Head of caudate nucleus (tissue), 42 donors: ENCODE data around the gene PTPRO.

Experiments used
- DNase-seq, 42 donors: peaks; one replicate each; pipeline versions ENCODE4 v3.0.0 to v3.0.0-alpha.2; 2020 to 2021; ENCODE audit warnings: mixed read lengths in 7 of 42
- intact Hi-C: fragments of 100-400 bp; cut with DNase I; formaldehyde crosslinking; loops from one replicate; pipeline ENCODE4 v1.15.0; 2022

Gene PTPRO

GRCh38 chr12:15583804-15584203 lies 261.5 kb downstream of the PTPRO start:
- intact Hi-C loops: loop anchor here (10.0 kb wide), 1 partner anchor 309 kb away; no protein-coding TSS in a partner anchor

GRCh38 chr12:15584366-15585041 lies 262.2 kb downstream of the PTPRO start:
- intact Hi-C loops: loop anchor here (10.0 kb wide), 1 partner anchor 310 kb away; no protein-coding TSS in a partner anchor
- DNase-seq: peak in 21 of 42 donors; percentile 13 to 76 (median 49)

More at GRCh38 chr12:15583804-15584203, 261.5 kb downstream of the PTPRO start:
- no peak for DNase-seq

- no peak for DNase-seq
- intact Hi-C loops: loop anchor here (2.0 to 10.0 kb wide), 2 partner anchors 267 to 315 kb away; no protein-coding TSS in a partner anchor
Observed at GRCh38 chr12:15589328-15590032, 267.2 kb downstream of the PTPRO start.

GRCh38 chr12:15590180-15590826 lies 268.0 kb downstream of the PTPRO start:
- peak; percentile 44 to 94 (median 80) for DNase-seq
- intact Hi-C loops: loop anchor here (2.0 kb wide), 1 partner anchor 266 kb away; no protein-coding TSS in a partner anchor

GRCh38 chr12:15591811-15592210 lies 269.5 kb downstream of the PTPRO start:
- no peak for DNase-seq
- intact Hi-C loops: loop anchor here (2.0 kb wide), 1 partner anchor 265 kb away; no protein-coding TSS in a partner anchor

GRCh38 chr12:15592934-15593333 lies 270.6 kb downstream of the PTPRO start:
- DNase-seq: no peak
- intact Hi-C loops: no loop called here

GRCh38 chr12:15596174-15596573 lies 273.9 kb downstream of the PTPRO start:
- no peak for DNase-seq
- intact Hi-C loops: no loop called here

- intact Hi-C loops: no loop called here
- DNase-seq: no peak
Observed at GRCh38 chr12:15597125-15597830, 275.0 kb downstream of the PTPRO start.

GRCh38 chr12:15599266-15600037 lies 277.1 kb downstream of the PTPRO start:
- peak in 1 of 42 donors; percentile 19 for DNase-seq
- intact Hi-C loops: no loop called here

GRCh38 chr12:15600223-15600935 lies 278.1 kb downstream of the PTPRO start:
- DNase-seq: no peak
- intact Hi-C loops: no loop called here

- DNase-seq: no peak
- intact Hi-C loops: no loop called here
Observed at GRCh38 chr12:15601210-15601800, 279.0 kb downstream of the PTPRO start.

- no peak for DNase-seq
- intact Hi-C loops: no loop called here
Observed at GRCh38 chr12:15602051-15602672, 279.9 kb downstream of the PTPRO start.

GRCh38 chr12:15603474-15604085 lies 281.3 kb downstream of the PTPRO start:
- no peak for DNase-seq
- intact Hi-C loops: no loop called here

- no peak for DNase-seq
Observed at GRCh38 chr12:15605881-15606590, 283.7 kb downstream of the PTPRO start.

GRCh38 chr12:15608406-15608805 lies 286.1 kb downstream of the PTPRO start:
- DNase-seq: no peak
- intact Hi-C loops: no loop called here

More at GRCh38 chr12:15605881-15606590, 283.7 kb downstream of the PTPRO start:
- intact Hi-C loops: no loop called here

GRCh38 chr12:15608941-15609340 lies 286.6 kb downstream of the PTPRO start:
- DNase-seq: no peak
- intact Hi-C loops: no loop called here
